Measurements from ENCODE around the gene KCNG3.
A peak's percentile ranks its signal among the peaks of the same experiment; 100 is the strongest.

KCNG3 gene

DNA sequence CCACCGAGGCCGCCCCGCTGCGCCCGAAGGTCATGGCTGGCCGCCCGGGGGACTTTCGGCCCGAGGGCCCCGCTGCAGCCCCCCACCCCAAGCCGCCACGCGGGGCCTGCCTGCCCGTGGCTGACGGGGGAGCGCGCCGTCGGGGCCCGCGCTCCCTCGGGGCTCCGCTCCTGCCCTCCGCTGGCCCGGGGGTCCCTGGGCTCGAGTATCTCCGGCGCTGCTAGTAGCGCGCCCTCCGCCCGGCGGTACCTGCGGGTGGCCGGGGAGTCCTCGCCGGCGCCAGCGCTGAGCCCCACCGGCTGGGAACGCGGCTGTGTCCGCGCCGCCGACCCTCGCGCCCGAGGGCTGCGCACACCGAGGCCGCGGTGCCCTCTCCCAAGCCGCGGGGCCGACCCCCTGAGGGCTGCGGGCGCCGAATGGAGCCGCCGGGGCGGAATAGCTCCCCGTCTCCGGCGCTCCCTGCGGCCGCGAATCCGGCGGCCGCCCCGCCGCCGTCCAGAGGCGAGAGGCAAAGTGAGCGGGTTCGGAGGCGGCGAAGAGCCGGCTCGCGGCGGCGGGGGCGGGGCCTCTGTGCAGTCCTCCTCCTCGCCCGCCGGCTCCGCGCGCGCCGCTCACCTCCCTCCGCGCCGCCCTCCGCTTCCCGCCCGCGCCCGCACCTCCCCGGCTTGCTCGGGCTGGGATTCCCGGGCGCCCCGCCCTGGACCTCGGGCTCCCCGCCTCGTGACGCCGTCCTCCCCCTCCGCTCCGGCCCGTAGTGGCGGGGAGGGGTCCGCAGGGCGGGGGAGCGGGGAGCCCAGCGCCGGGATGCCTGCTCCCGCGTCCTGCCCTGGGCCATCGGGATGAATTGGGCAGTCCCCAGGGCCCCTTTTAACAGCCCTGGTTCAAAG lies at the start of gene KCNG3:
Gene KCNG3 (minus strand): TSS at position 515 of the 887 bp plus-strand sequence. CDS start 481 bp downstream, at position 34.
- H3K36me3 ChIP-seq, result no peaks in the 10 kb centered on the region
- H3K9ac ChIP-seq, result peak within 1 kb of the TSS; percentile 57 to 84 (median 76)
- peaks cover 0 to 21% (median 6%) of the 10 kb centered on the region in 10 experiments; a peak in 13 of 20 replicates for H3K4me1 ChIP-seq
- peaks cover 11 to 21% (median 18%) of the 10 kb centered on the region in 11 experiments; a peak in 21 of 22 replicates for H3K27me3 ChIP-seq
- H3K9me3 ChIP-seq (replicated peaks in 1 of 11), result peaks cover 0 to 11% (median 0%) of the 10 kb centered on the region in 11 experiments; a peak in 4 of 22 replicates
- peak within 1 kb of the TSS; percentile 67 to 80 (median 70) for H3K4me3 ChIP-seq
- H4K20me1 ChIP-seq, result no peaks in the 10 kb centered on the region
- peak within 1 kb of the TSS in 10 of 11 experiments; percentile 11 to 74 (median 61); a peak in 17 of 22 replicates for H3K27ac ChIP-seq
- peak within 1 kb of the TSS; percentile 93 to 100 (median 98) for H3K4me2 ChIP-seq
- no peak for TF ChIP-seq Cebpa-rat (IDR thresholded peaks at IDR 0.05)

GRCh38 chr2:42542871-42543270 lies 49.1 kb upstream of the KCNG3 start:
- H3K9me3 ChIP-seq (replicated peaks in 1 of 11), result peaks cover 0 to 16% (median 7%) of the 10 kb centered on the region in 11 experiments; a peak in 9 of 22 replicates
- H3K4me3 ChIP-seq, result no peak overlapping the region
- H3K4me1 ChIP-seq, result peaks cover 5 to 38% (median 19%) of the 10 kb centered on the region in 10 experiments; a peak in 18 of 20 replicates
- H3K9ac ChIP-seq, result no peak overlapping the region
- peak overlapping the region in 2 of 11 experiments; percentile 15 to 32; a peak in 1 of 22 replicates for H3K4me2 ChIP-seq
- H3K27me3 ChIP-seq, result no peaks in the 10 kb centered on the region
- H3K27ac ChIP-seq, result no peak overlapping the region
- no peaks in the 10 kb centered on the region for H4K20me1 ChIP-seq
- H3K36me3 ChIP-seq, result no peaks in the 10 kb centered on the region
- no peak for TF ChIP-seq Cebpa-rat (IDR thresholded peaks at IDR 0.05)

- H3K27ac ChIP-seq, result no peak overlapping the region
- peaks cover 0 to 16% (median 7%) of the 10 kb centered on the region in 11 experiments; a peak in 8 of 22 replicates for H3K9me3 ChIP-seq (replicated peaks in 1 of 11)
- peak in 5 of 11 experiments; percentile 34 to 81 (median 43); a peak in 5 of 22 replicates for TF ChIP-seq Cebpa-rat (IDR thresholded peaks at IDR 0.05)
- H4K20me1 ChIP-seq, result no peaks in the 10 kb centered on the region
- no peak overlapping the region for H3K4me2 ChIP-seq
- no peaks in the 10 kb centered on the region for H3K36me3 ChIP-seq
- peaks cover 0 to 8% (median 5%) of the 10 kb centered on the region in 10 experiments; a peak in 10 of 20 replicates for H3K4me1 ChIP-seq
- H3K9ac ChIP-seq, result no peak overlapping the region
- no peak overlapping the region for H3K4me3 ChIP-seq
- no peaks in the 10 kb centered on the region for H3K27me3 ChIP-seq
Observed at GRCh38 chr2:42537493-42537892, 43.7 kb upstream of the KCNG3 start.

GRCh38 chr2:42532397-42532796 lies 38.6 kb upstream of the KCNG3 start:
- H3K27me3 ChIP-seq, result no peaks in the 10 kb centered on the region
- H3K4me2 ChIP-seq, result no peak overlapping the region
- H3K27ac ChIP-seq, result no peak overlapping the region
- H4K20me1 ChIP-seq, result no peaks in the 10 kb centered on the region
- no peaks in the 10 kb centered on the region for H3K4me1 ChIP-seq
- no peak overlapping the region for H3K9ac ChIP-seq
- no peaks in the 10 kb centered on the region for H3K36me3 ChIP-seq
- peak in 2 of 11 experiments; percentile 28 to 39; a peak in 2 of 22 replicates for TF ChIP-seq Cebpa-rat (IDR thresholded peaks at IDR 0.05)
- no peak overlapping the region for H3K4me3 ChIP-seq
- H3K9me3 ChIP-seq (replicated peaks in 1 of 11), result peaks cover 0 to 5% (median 0%) of the 10 kb centered on the region in 11 experiments; a peak in 3 of 22 replicates

DNA sequence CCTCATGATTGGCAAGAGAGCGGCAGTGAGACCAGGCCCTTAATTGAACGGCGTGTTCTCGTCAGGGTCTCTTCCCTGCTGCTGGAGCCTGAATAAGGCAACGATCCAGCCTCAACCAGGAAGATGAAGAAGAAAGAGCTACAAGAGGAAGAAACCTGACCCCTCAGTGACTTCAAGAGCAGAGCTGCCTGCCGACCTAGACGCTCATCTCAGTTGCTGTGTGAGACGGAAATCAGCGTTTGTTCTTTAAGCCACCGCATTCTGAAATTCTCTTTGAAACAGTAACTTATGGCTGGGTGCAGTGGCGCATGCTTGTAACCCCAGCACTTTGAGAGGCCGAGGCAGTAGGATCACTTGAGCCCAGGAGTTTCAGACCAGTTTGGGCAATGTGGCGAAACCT lies 29.6 kb upstream of the KCNG3 start:
- no peaks in the 10 kb centered on the region for H3K36me3 ChIP-seq
- no peaks in the 10 kb centered on the region for H4K20me1 ChIP-seq
- H3K27ac ChIP-seq, result no peak overlapping the region

DNA sequence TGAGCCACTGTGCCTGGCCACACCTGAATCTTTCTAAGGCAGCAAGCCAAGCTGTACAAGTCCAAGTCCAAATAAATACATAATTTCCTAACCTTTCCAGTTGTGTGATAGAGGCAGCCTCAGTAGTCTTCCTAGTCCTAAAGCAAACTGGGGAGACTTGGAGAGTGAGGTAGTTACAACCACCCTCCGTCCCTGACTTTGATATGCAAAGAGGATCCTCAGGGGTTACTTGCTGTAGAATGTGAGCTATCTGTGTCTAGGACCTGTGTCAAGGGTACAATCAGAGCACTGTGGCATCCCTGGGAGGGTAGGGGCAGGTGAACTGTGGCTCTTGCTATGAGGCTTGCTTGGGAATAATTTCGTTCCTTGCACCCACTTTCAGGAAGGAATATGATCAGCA lies 28.3 kb upstream of the KCNG3 start:
- no peaks in the 10 kb centered on the region for H4K20me1 ChIP-seq
- H3K9me3 ChIP-seq (replicated peaks in 1 of 11), result peaks cover 4 to 23% (median 19%) of the 10 kb centered on the region in 11 experiments; a peak in 18 of 22 replicates
- no peak overlapping the region for H3K4me2 ChIP-seq
- no peak for TF ChIP-seq Cebpa-rat (IDR thresholded peaks at IDR 0.05)
- no peak overlapping the region for H3K4me3 ChIP-seq
- no peaks in the 10 kb centered on the region for H3K36me3 ChIP-seq
- H3K27me3 ChIP-seq, result no peaks in the 10 kb centered on the region
- no peak overlapping the region for H3K27ac ChIP-seq
- no peak overlapping the region for H3K9ac ChIP-seq
- H3K4me1 ChIP-seq, result no peaks in the 10 kb centered on the region

More for the DNA sequence above, 29.6 kb upstream of the KCNG3 start:
- Histone ChIP-seq H3K27me3 (no peaks in the 10 kb centered on the region), H3K4me1 (no peaks in the 10 kb centered on the region), H3K4me2 (no peak overlapping the region), H3K4me3 (no peak overlapping the region), H3K9ac (no peak overlapping the region), H3K9me3 (replicated peaks in 1 of 11) (peaks cover 4 to 29% (median 23%) of the 10 kb centered on the region in 11 experiments; a peak in 18 of 22 replicates)
- no peak for TF ChIP-seq Cebpa-rat (IDR thresholded peaks at IDR 0.05)

DNA sequence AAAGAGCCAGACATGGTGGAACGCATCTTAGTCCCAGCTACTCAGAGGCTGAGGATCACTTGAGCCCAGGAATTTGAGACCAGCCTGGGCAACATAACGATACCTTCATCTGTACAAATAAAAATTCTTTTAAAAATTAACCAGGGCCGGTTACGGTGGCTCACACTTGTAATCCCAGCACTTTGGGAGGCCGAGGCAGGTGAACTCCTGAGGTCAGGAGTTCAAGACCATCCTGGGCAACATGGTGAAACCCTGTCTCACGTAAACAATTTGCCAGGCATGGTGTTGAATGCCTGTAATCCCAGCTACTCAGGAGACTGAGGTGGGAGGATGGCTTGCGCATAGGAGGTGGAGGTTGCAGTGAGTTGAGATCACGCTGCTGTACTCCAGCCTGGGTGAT lies 25.8 kb upstream of the KCNG3 start:
- Histone ChIP-seq H3K36me3 (no peaks in the 10 kb centered on the region), H3K4me3 (no peak overlapping the region)
- TF ChIP-seq Cebpa-rat (IDR thresholded peaks at IDR 0.05), result no peak

DNA sequence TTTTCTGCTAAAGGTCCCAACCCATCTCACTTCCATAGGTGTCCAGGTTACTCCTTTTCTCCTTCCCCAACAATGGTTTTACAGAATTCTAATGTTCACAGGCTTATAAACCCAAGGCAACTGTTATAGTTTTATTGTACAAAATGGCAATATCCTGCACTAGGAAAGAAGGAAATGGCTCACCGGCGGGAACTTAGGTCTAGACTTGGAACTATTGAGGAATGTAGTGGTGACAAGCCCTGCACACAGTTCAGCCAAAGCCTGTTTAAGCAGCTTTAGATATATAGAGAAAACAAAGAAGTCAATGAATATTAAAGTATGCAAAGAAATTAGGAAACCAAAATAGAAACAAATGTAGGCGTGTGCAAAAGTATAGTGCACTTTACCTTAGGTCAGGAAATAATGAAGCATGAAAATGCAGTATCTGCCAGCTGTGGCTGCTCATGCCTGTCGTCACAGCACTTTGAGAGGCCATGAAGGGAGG lies 22.7 kb upstream of the KCNG3 start:
- H3K4me1 ChIP-seq, result peaks cover 0 to 15% (median under 1%) of the 10 kb centered on the region in 10 experiments; a peak in 9 of 20 replicates
- no peak overlapping the region for H3K4me2 ChIP-seq
- H3K9me3 ChIP-seq (replicated peaks in 1 of 11), result no peaks in the 10 kb centered on the region
- no peak overlapping the region for H3K27ac ChIP-seq
- H3K4me3 ChIP-seq, result no peak overlapping the region
- H3K9ac ChIP-seq, result no peak overlapping the region
- H3K27me3 ChIP-seq, result no peaks in the 10 kb centered on the region
- H4K20me1 ChIP-seq, result no peaks in the 10 kb centered on the region
- TF ChIP-seq Cebpa-rat (IDR thresholded peaks at IDR 0.05), result no peak
- no peaks in the 10 kb centered on the region for H3K36me3 ChIP-seq

More for the DNA sequence above, 25.8 kb upstream of the KCNG3 start:
- no peak overlapping the region for H3K4me2 ChIP-seq
- H3K4me1 ChIP-seq, result no peaks in the 10 kb centered on the region
- no peaks in the 10 kb centered on the region for H3K27me3 ChIP-seq
- H3K9me3 ChIP-seq (replicated peaks in 1 of 11), result 0 out of 22 replicates have a peak, but pooled peaks cover 0 to under 1% (median 0%) of the 10 kb centered on the region in 11 experiments
- H3K27ac ChIP-seq, result no peak overlapping the region
- H4K20me1 ChIP-seq, result no peaks in the 10 kb centered on the region
- H3K9ac ChIP-seq, result no peak overlapping the region

- peaks cover 11 to 40% (median 16%) of the 10 kb centered on the region in 10 experiments for H3K4me1 ChIP-seq
- no peaks in the 10 kb centered on the region for H4K20me1 ChIP-seq
- H3K27me3 ChIP-seq, result no peaks in the 10 kb centered on the region
- TF ChIP-seq Cebpa-rat (IDR thresholded peaks at IDR 0.05), result no peak
- H3K4me2 ChIP-seq, result no peak overlapping the region
- H3K27ac ChIP-seq, result no peak overlapping the region
- no peaks in the 10 kb centered on the region for H3K36me3 ChIP-seq
- H3K4me3 ChIP-seq, result no peak overlapping the region
- no peaks in the 10 kb centered on the region for H3K9me3 ChIP-seq (replicated peaks in 1 of 11)
- H3K9ac ChIP-seq, result no peak overlapping the region
Observed at GRCh38 chr2:42513252-42513918, 19.6 kb upstream of the KCNG3 start.
